Endothelial cell of umbilical vein (primary cell): Measurements from ENCODE around the gene ELAC2. TPM values are rescaled to one million over a fixed set of nuclear protein-coding genes. Genes with fewer than 3 reads are reported as not detected.

Experiments used
- BruUV-seq: library from RNA; stranded (reverse); fragments of 400-500 nt; replicated peaks from 2 replicates; lab custom pipeline; 2021; lab: Mats Ljungman, UMichigan
- CTCF ChIA-PET: fragments of 300-600, 350-600 bp; sonication (Branson Sonifier 250); formaldehyde crosslinking; loops from one replicate; lab custom pipeline; 2021; ENCODE audit warnings: antibody characterized with exemption, inconsistent platforms; lab: Charles Lee
- POLR2A ChIA-PET: fragments of 300-600, 350-600 bp; sonication (Branson Sonifier 250); formaldehyde crosslinking; loops from one replicate; lab custom pipeline; 2021; ENCODE audit warnings: antibody characterized with exemption, inconsistent platforms; lab: Charles Lee
- DNase-seq: peaks from one replicate; pipeline ENCODE4 v3.0.0-alpha.2; 2011; ENCODE audit warnings: low read depth, low spot score
- FAIRE-seq: peaks from 2 replicates; lab custom pipeline; 2011; peaks lifted over from hg19 to GRCh38; lab: Jason Lieb, UNC
- H2AFZ ChIP-seq: 2 replicates; pipeline ENCODE4 v1.6.0; 2012; ENCODE audit warnings: low read depth, low read length, control low read depth, inconsistent platforms
- H3K27ac ChIP-seq: 2 replicates; pipeline ENCODE4 v1.5.1; 2011; ENCODE audit warnings: low read depth, mild to moderate bottlenecking, control low read depth, low read length, moderate library complexity; ENCODE audit not compliant: insufficient read depth
- H3K27me3 ChIP-seq, 2 experiments: 2 replicates each; pipeline versions ENCODE4 v1.6.0 to v1.6.1; 2011; ENCODE audit warnings: low read length in 2 of 2, mixed read lengths in 1 of 2; ENCODE audit not compliant: control insufficient read depth in 2 of 2, insufficient read depth in 2 of 2
- H3K36me3 ChIP-seq, 2 experiments: 2 replicates in 1 of 2; 3 replicates in 1 of 2; pipeline ENCODE4 v1.5.1; 2011; ENCODE audit warnings: low read length in 2 of 2, mild to moderate bottlenecking in 1 of 2, moderate library complexity in 1 of 2; ENCODE audit not compliant: control insufficient read depth in 2 of 2, insufficient read depth in 2 of 2; ENCODE audit errors: extremely low read depth in 1 of 2
- H3K4me1 ChIP-seq: 3 replicates; pipeline ENCODE4 v1.5.1; 2011; ENCODE audit warnings: mild to moderate bottlenecking, low read length; ENCODE audit not compliant: control insufficient read depth, insufficient read depth; ENCODE audit errors: extremely low read depth
- H3K4me2 ChIP-seq: 2 replicates; pipeline ENCODE4 v1.6.1; 2011; ENCODE audit warnings: low read length, control low read depth, mixed read lengths; ENCODE audit not compliant: insufficient read depth
- H3K4me3 ChIP-seq, 3 experiments: fragments of 200-600 bp in 1 of 3; sonication (generic), shearing (Covaris generic) in 1 of 3; replicated peaks in 1 of 3; 2 replicates each; pipeline ENCODE4 v1.5.1; 2011 to 2016; ENCODE audit warnings: control low read depth in 3 of 3, low read length in 3 of 3, mild to moderate bottlenecking in 2 of 3, inconsistent platforms in 1 of 3, low read depth in 1 of 3, moderate library complexity in 1 of 3; ENCODE audit not compliant: insufficient read depth in 1 of 3
- H3K79me2 ChIP-seq: 2 replicates; pipeline ENCODE4 v1.6.0; 2012; ENCODE audit warnings: low read length, inconsistent platforms; ENCODE audit not compliant: control insufficient read depth, insufficient read depth
- H3K9ac ChIP-seq: replicated peaks from 2 replicates; pipeline ENCODE3; 2011; ENCODE audit warnings: low read length, control low read depth; ENCODE audit not compliant: insufficient read depth; ENCODE audit errors: extremely low read depth
- H3K9me1 ChIP-seq: replicated peaks from 3 replicates; pipeline ENCODE4 v1.6.0; 2011; ENCODE audit warnings: mild to moderate bottlenecking, low read length; ENCODE audit not compliant: control insufficient read depth, insufficient read depth; ENCODE audit errors: extremely low read depth
- H3K9me3 ChIP-seq: replicated peaks from 2 replicates; pipeline ENCODE4 v1.5.1; 2012; ENCODE audit warnings: low read length, inconsistent platforms; ENCODE audit not compliant: control insufficient read depth, insufficient read depth
- H4K20me1 ChIP-seq: replicated peaks from 2 replicates; pipeline ENCODE3; 2011; ENCODE audit warnings: mild to moderate bottlenecking, low read length; ENCODE audit not compliant: control insufficient read depth, insufficient read depth; ENCODE audit errors: extremely low read depth
- CTCF ChIP-seq, 2 donors: IDR thresholded peaks; 1 replicate in 1 of 2; 2 replicates in 1 of 2; pipeline ENCODE4 v1.5.1; 2011; ENCODE audit warnings: low read length in 2 of 2, mild to moderate bottlenecking in 2 of 2, moderate library complexity in 2 of 2, control low read depth in 1 of 2, inconsistent platforms in 1 of 2, low read depth in 1 of 2; ENCODE audit not compliant: insufficient read depth in 1 of 2; ENCODE audit errors: extremely low read depth in 1 of 2
- EZH2 ChIP-seq: IDR thresholded peaks from 2 replicates; pipeline ENCODE4 v1.6.1; 2012; ENCODE audit warnings: borderline replicate concordance, low read depth, mild to moderate bottlenecking, moderate library complexity, low read length, inconsistent platforms; ENCODE audit not compliant: severe bottlenecking
- FOS ChIP-seq: IDR thresholded peaks from 2 replicates; pipeline ENCODE4 v1.6.1; 2011; ENCODE audit warnings: mild to moderate bottlenecking, low read length, moderate library complexity, borderline replicate concordance; ENCODE audit not compliant: insufficient read depth
- GATA2 ChIP-seq: IDR thresholded peaks from 2 replicates; pipeline ENCODE4 v1.7.0; 2011; ENCODE audit warnings: low read depth, mild to moderate bottlenecking, moderate library complexity, mixed read lengths, low read length; ENCODE audit not compliant: insufficient read length, insufficient read depth
- JUN ChIP-seq: IDR thresholded peaks from 2 replicates; pipeline ENCODE4 v1.6.1; 2011; ENCODE audit warnings: borderline replicate concordance, low read depth; ENCODE audit not compliant: insufficient read length, insufficient read depth
- MAX ChIP-seq: IDR thresholded peaks from 2 replicates; pipeline ENCODE4 v1.6.1; 2011; ENCODE audit not compliant: insufficient read depth, insufficient read length
- MYC ChIP-seq: IDR thresholded peaks from one replicate; pipeline ENCODE4 v1.6.1; 2011; ENCODE audit warnings: mild to moderate bottlenecking, low read depth, low read length
- POLR2A ChIP-seq: IDR thresholded peaks from 2 replicates; pipeline ENCODE4 v1.6.1; 2012; ENCODE audit warnings: low read depth, mild to moderate bottlenecking, control low read depth, low read length
- POLR2AphosphoS5 ChIP-seq: IDR thresholded peaks from 2 replicates; pipeline ENCODE4 v1.6.1; 2012; ENCODE audit warnings: low read depth, mild to moderate bottlenecking, control low read depth, low read length, moderate library complexity; ENCODE audit not compliant: insufficient read depth
- dilution Hi-C: fragments of 300-500 bp; cut with MboI; formaldehyde crosslinking; loops from one replicate; pipeline ENCODE4 v1.15.0; 2019; ENCODE audit warnings: low sequenced_read_pairs; ENCODE audit not compliant: extremely low pct_ligation_motif_present
- intact Hi-C: fragments of 100-400 bp; cut with micrococcal nuclease; formaldehyde crosslinking; loops from one replicate; pipeline ENCODE4 v1.10.0; 2022
- polyA plus RNA-seq, 4 experiments: library from polyadenylated mRNA; depleted of rRNA in 3 of 4; stranded (reverse) in 3 of 4; unstranded in 1 of 4; fragments of >200 nt; gene quantifications; 2 replicates each; pipeline versions ENCODE4 v1.2.1 to v1.2.3, GENCODE V29; 2011 to 2012; ENCODE audit warnings: missing spikeins in 1 of 4
- total RNA-seq: library from RNA; stranded (reverse); gene quantifications from 2 replicates; pipeline ENCODE4 v1.2.3, GENCODE V29; 2021

ELAC2 gene
- total and polyA plus RNA-seq, 2 donors (not counting 3 experiments of a cell fraction or from before 2014, with no cell fraction given), result 64.8 to 75.9 TPM

- no peak for FAIRE-seq
- Histone ChIP-seq H3K4me2 (no peak overlapping the region), H3K9ac (no peak overlapping the region), H3K79me2 (no peaks in the 10 kb centered on the region), H3K4me3 (no peak overlapping the region), H3K36me3 (no peaks in the 10 kb centered on the region), H4K20me1 (no peaks in the 10 kb centered on the region), H2AFZ (no peak overlapping the region), H3K9me3 (no peaks in the 10 kb centered on the region), H3K4me1 (no peaks in the 10 kb centered on the region), H3K27ac (no peak overlapping the region), H3K27me3 (no peaks in the 10 kb centered on the region), H3K9me1 (no peaks in the 10 kb centered on the region)
- no TSS peak for BruUV-seq
- intact Hi-C loops (no loop called here), dilution Hi-C loops (no loop called here)
- ChIA-PET CTCF (no interaction called here), POLR2A (no interaction called here)
- no peak for TF ChIP-seq FOS
- no peak for TF ChIP-seq GATA2
- TF ChIP-seq MYC, result no peak
- no peak for TF ChIP-seq POLR2A
- TF ChIP-seq POLR2AphosphoS5, result no peak
- no peak for TF ChIP-seq MAX
- no peak for TF ChIP-seq EZH2
- TF ChIP-seq CTCF (IDR thresholded peaks at IDR 0.05; ENCODE audit: extremely low read depth in 1 of 2, insufficient read depth in 1 of 2, low read depth in 1 of 2, low read length in 2 of 2), result no peak
- TF ChIP-seq JUN, result no peak
- no peak for DNase-seq
Observed at GRCh38 chr17:13065032-13065431, 47.2 kb upstream of the ELAC2 start.
